HG02840 (cell line): ENCODE measurements around the gene RNU4-1.

ENCODE experiments used
- ATAC-seq: cut with Tn5 transposase; IDR thresholded peaks from one replicate; pipeline ENCODE4 v1.9.1; 2021; ENCODE audit warnings: mild to moderate bottlenecking, moderate library complexity, moderate number of reproducible peaks; ENCODE audit not compliant: unreplicated experiment, low FRiP score

Gene RNU4-1

DNA sequence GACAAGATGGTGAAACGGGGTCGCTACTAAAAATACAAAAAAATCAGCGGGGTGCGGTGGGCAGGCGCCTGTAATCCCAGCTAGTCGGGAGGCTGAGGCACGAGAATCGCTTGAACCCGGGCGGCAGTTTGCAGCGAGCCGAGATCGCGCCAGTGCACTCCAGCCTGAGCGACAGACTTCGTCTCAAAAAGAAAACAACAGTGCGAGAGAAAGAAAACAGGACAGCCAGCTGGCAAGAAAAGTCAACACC is 701 bp downstream of the RNU4-1 start:
- peak; percentile 15 for ATAC-seq

DNA sequence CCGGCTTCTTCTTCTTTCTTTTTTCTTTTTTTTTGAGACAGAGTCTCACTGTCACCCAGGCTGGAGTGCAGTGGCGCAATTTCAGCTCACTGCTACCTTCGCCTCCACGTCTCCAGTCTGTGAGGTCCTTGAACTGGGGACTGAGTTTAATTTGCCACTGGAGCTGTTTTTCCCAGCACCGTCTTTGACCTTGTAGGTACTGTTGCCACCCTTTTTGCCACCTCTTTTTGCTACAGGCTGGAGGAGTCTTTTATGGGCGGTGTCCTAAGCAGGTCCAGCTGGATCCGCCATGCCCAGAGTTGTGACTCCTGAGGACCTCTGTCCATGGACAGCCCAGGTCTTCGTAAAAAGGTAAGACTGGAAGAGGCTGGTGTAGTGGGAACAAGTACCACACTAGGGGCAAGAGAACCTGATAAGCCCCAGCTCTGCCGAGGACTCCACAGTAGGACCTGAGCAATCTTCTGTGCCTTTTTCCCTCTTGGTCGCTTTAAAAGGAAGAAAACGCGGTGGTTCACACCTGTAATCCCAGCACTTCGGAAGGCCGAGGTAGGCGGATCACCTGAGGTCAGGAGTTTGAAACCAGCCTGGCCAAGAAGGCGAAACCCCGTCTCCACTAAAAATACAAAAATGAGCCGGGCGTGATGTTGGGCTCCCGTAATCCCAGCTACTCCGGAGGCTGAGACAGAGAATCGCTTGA is 2.3 kb downstream of the RNU4-1 start:
- no peak for ATAC-seq

DNA sequence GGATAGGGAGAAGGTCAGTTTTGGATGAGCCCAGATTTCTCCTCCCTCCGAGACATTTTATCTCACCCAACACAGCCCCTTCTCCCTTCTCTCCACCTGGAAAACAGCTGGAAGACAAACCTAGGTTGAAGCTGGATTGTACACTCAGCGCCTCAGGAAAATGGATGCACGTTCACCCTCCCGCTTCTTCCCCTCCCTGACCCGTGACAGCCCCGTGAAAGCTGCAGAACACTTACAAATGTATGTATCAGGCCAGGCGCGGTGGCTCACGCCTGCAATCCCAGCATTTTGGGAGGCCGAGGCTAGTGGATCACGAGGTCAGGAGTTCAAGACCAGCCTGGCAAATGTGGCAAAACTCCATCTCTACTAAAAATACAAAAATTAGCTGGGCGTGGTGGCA is 5.5 kb downstream of the RNU4-1 start:
- ATAC-seq, result no peak

DNA sequence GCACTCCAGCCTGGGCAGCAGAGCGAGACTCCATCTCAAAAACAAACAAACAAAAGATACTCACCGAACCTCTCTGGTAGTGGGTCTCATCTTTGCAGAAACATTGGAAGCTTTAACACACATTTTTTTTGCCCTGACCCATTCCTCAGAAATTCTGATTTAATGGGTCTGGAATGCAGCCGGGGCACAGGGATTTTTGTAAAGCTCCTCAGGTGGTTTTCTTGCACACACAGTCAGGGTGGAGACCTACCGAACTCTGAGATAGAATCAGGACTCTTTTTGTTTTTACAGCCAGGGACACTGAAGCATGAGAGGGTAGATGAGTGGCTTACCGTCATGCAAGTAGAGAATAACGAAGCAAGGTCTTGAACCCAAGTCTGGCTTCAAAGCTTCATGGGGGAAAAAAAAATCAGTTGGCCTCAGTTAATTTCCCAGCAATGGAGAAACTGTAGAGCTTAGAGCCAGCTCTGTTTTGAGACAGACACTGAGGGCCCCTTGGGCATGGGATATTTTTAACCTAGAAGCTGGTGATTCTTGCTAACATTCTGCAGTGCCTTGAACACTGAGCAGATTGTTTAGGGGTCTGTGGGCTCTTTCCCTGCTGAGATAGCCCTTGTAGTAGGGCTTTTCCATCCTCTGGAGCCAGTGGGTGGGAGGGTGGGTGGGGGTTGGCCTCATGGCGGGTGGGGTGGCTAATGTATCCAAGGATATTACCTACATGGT is 6.1 kb downstream of the RNU4-1 start:
- ATAC-seq, result no peak

DNA sequence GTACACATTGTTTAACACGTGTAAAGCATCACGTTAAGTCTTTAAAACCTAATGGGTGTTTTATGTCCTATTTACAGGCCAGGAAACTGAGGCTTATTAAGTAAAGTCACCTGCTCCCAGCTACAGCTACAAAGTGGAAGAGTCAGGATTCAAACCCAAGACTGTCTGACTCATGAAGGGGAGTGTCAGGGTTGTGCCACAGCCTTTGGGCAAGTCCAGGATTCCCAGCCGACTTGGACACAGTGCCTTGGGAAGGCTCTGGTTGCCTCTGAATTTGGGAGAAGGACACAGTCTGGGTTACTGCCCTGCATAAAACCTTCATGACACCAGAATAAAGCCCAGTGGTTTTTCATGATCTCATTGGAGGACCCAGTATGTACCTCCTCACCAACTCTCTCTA is 8.7 kb downstream of the RNU4-1 start:
- ATAC-seq, result no peak

DNA sequence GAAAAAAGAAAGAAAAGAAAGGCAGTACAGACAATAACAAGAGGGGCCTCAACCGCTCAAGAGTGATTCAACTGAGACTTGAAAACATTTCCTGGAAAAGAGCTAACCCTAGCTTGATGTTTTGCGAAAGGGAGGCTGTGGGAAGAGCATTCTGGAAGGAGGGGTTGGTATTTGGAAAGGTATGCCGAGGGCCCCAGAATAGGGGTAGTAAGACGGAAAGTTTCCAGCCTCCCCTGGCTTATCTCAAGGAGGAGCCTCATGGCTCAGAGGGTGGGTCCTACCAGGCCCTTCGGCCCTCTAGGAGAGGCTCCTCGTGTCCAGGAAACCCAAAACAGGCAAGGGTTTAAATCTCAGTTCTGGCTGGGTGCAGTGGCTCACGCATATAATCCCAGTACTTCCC is 9.7 kb downstream of the RNU4-1 start:
- ATAC-seq, result no peak

DNA sequence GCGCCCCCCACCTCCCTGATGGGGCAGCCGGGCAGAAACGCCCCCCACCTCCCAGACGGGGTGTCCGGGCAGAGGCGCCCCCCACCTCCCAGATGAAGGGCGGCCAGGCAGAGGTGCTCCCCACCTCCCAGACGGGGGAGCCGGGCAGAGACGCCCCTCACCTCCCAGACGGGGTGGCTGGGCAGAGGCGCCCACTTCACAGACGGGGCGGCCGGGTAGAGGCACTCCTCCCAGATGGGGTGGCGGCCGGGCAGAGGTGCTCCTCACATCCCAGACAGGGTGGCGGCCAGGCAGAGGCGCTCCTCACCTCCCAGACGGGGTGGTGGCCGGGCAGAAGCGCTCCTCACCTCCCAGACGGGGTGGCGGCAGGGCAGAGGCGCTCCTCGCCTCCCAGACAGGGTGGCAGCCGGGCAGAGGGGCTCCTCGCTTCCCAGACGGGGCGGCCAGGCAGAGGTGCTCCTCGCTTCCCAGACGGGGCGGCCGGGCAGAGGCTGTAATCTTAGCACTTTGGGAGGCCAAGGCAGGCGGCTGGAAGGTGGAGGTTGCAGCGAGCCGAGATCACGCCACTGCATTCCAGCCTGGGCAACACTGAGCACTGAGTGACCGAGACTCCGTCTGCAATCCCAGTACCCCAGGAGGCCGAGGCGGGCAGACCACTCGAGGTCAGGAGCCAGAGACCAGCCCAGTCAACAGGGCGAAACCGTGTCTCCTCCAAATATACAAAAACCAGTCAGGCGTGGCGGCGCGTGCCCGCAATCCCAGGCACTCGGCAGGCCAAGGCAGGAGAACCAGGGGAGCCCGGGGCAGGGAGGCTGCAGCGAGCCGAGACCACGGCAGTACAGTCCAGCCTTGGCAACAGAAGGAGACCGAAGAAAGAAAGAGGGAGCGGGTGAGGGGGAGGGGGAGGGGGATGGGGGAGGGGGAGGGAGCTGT is 14.6 kb downstream of the RNU4-1 start:
- ATAC-seq, result no peak

DNA sequence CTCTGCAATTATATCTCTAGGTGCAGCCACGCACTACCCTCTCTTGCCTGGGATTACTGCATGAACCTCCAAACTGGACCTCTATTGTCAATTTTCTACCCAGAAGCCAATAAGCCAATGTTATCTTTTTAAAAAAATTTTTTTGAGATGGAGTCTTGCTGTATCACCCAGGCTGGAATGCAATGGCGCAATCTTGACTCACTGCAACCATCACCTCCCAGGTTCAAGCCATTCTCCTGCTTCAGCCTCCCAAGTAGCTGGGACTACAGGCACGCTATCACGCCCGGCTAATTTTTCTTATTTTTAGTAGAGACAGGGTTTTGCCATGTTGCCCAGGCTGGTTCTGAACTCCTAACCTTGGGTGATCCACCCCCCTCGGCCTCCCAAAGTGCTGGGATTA is 16.3 kb downstream of the RNU4-1 start:
- ATAC-seq, result no peak

DNA sequence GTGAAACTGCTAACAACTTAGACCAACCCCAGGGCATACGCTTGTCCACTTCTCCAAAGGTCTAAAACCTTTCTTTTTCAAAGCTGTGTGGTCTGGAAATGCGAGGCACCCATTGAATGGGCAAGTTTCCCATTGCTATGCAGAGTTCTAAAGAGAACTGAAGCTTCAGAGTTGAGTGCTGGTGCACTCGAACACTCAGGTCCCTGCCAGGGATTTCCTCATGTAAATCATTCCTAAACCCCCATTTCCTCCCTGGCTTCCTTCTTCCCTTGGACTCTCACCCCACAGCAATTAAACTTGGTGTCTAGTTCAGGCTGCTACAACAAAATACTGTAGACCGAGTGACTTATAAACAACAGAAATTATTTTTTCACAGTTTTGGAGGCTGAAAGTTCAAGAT is 25.3 kb downstream of the RNU4-1 start:
- no peak for ATAC-seq

DNA sequence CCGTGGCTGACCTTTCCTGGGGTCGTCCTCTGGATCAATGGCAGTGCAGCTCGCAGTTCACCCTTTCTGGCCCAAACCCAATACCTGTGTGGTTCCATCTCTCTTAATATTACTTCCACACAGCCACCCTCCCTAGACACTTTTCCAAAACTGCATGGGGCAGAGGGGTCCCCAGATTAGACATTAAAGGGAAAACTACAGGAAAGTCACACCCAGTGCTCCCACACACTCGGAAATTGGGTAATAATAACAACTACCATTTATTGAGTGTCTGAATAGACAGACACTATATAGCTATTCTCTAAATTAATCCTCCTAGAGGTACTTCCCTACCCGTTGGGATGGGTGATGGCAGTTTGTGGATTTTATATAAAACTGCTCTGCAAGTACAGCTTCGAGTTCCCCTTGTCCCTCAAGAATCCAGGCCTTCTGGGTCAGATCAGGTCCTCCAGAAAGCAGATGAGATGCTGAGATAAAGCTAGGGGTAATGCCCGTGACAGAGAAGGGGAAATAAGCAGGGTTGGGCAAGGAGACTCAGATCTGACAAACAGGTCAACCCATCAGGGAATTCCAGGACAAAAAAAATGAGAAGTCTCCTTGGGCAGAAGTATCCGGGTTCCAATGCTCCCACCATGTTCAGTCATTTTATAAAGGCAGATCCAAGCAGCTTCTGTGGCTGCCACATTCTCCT is 26.7 kb downstream of the RNU4-1 start:
- ATAC-seq, result no peak

DNA sequence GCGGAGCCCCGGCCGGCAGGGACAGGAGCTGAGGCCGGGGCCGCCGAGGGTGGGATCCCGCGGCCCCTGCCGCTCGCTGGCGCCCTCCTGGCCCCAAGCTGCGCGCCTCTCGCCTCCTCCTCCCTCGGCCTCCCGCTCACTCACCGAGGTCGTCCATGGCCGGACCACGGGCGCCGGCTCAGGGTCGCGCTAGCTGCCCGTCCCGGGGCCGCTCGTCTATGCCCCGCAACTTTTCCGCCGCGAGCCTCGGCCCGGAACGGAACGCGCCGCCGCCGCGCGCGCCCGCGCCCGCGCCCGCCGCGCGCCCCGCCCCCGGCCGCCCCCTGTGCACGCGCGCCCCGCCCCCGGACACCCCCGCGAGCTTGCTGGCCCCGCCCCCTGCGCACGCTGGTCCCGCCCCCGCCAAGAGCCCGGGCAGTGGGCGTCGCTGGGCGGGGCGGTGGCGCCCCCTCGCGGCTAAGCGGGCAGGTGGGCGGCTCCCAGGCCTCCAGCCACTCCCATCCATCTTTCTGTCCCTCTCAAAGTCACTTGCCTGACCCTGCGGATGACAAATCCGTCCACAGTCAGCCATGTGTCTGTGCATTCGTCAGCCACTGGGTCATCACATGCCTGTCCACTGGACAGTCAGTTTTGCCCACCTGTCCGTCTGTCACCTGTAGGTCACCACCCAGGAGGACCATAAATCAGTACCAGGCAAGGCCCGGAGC is 27.4 kb downstream of the RNU4-1 start, which contains the start of gene PXN:
Gene PXN (minus strand): TSS at position 258 of the 707 bp plus-strand sequence. CDS start 101 bp downstream, at position 157.
- peak; percentile 69 for ATAC-seq

DNA sequence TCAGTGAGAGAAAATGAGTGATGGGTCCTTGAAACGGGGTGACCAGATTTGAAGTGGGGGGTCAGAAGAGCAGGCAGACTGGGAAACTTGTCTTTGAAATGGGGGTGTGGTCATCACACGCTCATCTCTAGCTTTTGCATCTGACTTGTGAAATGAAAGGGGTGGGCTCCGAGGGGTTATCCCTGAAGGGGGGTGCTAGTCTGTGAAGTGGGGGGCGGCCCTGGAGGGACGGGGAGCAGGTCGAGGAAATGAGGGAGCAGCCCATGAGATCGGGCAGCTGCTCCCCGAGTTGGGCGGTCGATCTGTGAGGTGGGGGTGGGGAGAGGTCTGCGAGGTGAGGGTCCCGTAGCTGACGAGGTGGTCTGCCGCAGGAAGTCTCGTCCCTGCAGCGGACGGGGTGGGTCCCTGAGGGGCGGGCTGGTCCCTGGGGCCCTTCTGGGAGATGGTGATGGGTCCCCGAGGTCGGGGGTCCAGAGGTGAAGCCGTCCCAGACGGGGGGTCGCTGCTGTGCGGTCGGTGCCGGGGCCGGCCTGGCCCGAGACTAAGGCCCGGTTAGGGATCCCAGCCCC is 28.0 kb downstream of the RNU4-1 start:
- ATAC-seq, result peak; percentile 33

DNA sequence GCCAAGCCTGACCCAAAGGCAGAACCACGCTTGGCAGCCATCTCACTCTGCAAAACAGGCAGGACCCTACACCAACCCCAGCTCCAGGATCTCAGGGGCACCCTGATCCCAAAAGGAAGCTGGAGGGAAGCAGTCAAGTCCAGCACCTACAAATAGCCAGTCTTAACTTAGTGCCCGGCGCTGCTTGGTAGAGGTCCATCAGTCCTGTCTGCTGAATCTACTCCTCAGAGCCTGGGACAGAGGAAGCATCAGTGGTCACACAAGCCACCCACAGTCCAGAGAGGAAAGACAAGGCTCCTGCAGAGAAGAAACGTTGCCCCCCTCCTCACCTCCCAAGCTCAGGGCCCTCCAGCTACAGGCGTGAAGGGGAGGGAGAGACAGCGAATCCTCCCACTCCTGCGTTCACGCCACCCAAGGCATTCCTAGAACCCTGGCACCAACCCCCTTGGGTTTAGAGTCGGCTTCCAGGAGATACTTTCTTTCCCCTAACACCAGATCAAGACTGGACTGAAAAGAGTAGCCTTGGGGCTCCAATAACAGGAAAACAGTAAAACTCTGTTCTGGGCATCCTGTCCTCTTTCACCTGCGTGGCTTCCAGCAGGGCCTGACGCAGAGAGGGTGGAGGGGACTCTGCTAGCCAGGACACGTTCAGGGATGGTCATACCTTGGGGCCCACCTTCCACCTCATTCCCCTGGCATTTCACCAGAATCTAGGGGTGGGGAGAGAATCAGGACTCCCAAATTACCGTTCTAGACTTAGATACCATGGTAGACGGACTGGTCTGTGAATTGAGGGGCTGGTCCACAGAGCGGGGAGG is 28.7 kb downstream of the RNU4-1 start:
- no peak for ATAC-seq

DNA sequence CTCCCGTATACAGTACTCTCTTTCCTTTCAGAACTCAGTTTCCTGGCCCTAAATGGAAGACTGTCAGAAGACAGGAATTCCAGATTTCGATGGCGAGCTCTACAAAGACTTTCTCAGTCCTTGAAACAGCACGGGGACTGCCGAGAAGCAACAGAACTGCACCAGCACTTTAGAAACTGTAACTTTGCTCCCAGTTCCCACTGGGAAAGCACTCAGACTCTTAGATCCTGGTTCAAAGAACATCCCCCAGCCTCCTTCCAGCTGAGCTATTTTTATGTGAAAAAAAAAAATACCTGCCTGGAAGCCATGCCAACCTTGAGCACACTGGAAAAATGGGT is 29.3 kb downstream of the RNU4-1 start:
- no peak for ATAC-seq

DNA sequence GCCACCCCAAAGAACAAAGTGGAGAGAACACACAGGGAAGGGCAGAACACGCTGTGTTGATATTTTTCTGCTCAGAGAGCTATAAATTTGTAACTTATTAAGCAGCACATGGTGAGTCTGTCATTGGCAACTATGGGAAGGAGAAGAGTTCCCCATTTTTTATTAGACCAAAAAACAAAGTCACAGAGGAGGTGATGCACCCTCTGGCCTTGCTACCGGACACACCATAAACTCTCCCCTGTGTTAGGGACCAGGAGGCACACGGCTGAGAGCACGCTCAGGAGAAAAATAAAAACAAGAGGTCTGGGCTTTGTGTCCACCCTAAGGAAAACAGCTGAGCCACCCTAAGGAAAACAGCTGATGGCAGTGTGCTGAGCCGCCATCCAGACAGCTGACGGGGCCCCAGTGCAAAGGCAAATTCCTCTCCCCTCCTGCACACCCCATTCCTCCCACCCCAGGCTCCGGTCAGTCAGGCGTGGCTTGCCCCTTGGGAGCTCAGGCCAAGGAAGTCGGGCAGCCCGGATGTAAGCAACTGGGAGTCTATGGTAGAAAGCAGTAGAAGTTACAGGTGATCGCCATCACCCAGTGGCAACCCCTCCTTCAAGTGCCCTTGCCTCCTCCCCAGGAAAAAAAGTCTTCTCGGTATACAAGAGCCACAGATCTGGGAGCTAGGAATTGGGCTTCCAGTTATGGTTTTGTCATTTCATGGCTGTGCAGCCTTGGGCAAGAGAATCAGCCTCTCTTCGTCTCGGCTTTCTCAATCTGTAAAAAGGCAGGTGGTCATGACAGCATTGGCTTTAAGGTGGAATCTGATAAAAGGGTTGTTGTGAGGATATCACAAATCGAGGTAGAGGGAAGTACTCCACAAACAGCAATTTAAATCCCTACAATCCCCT is 29.9 kb downstream of the RNU4-1 start:
- no peak for ATAC-seq

DNA sequence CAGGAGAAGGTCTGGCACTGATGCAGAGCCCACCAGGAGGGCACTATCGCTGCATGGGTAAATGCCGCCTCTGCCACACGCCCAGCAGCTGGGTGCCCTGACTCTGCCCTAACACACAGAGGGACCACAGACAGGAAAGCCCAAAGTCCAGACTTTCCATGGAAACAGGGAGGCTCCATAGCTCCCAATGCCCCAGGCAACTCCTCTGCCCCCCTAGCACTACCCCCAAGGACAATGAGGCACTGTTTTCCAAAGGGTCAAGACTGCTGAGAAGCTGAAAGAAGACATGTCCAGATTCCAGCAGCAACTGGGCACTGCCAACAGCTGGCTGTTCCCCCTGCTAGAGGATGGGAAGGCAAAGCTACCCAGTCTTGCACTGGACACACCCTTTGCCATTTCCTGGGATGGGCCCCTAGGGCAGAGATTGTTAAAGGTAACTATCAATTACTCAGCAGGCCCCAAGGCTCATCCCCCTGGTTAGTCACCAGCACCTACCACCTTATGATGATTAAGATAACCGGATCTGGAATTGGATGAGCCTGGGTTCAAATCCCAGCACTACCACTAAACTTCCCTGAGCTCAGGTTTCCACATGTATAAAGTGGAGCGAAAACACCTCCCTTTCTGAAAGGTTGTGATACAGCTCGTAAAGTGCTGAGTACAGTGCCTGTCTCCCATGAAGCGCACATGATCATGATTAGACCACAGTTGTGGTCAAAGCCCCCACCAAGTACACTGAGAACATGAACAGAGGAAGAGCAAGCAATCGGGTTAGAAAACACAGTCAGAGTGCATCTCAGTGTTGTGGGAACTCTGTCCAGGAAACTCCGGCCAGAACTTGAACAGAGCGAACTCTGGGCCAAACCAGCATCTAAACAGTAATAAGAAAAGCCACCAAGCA is 30.8 kb downstream of the RNU4-1 start:
- ATAC-seq, result no peak

DNA sequence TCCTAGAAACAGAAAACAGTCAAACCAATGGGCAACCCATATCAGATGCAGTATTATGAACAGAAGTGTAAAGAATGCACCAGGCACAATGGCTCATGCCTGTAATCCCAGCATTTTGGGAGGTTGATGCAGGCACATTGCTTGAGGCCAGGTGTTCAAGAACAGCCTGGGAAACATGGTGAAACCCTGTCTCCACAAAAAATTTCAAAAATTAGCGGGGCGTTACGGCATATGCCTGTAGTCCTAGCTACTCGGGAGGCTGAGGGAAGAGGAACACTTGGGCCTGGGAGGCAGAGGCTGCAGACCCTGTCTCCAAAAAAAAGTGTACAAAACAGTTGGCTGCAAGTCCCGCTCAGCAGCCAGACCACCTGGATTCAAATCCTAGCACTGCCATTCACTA is 32.4 kb downstream of the RNU4-1 start:
- ATAC-seq, result no peak
